DND-41 (cell line): ENCODE measurements around the gene NSG1.

Experiments
- CTCF ChIP-seq: IDR thresholded peaks from 2 replicates; pipeline ENCODE4 v1.5.1; 2012; ENCODE audit warnings: borderline replicate concordance, low read length, moderate library complexity, mild to moderate bottlenecking; ENCODE audit not compliant: poor library complexity, severe bottlenecking; ENCODE audit errors: extremely low read depth
- EZH2 ChIP-seq: IDR thresholded peaks from 3 replicates; pipeline ENCODE4 v1.6.1; 2012; ENCODE audit warnings: borderline replicate concordance, low read depth, mild to moderate bottlenecking, moderate library complexity, low read length, inconsistent platforms; ENCODE audit not compliant: severe bottlenecking

DNA sequence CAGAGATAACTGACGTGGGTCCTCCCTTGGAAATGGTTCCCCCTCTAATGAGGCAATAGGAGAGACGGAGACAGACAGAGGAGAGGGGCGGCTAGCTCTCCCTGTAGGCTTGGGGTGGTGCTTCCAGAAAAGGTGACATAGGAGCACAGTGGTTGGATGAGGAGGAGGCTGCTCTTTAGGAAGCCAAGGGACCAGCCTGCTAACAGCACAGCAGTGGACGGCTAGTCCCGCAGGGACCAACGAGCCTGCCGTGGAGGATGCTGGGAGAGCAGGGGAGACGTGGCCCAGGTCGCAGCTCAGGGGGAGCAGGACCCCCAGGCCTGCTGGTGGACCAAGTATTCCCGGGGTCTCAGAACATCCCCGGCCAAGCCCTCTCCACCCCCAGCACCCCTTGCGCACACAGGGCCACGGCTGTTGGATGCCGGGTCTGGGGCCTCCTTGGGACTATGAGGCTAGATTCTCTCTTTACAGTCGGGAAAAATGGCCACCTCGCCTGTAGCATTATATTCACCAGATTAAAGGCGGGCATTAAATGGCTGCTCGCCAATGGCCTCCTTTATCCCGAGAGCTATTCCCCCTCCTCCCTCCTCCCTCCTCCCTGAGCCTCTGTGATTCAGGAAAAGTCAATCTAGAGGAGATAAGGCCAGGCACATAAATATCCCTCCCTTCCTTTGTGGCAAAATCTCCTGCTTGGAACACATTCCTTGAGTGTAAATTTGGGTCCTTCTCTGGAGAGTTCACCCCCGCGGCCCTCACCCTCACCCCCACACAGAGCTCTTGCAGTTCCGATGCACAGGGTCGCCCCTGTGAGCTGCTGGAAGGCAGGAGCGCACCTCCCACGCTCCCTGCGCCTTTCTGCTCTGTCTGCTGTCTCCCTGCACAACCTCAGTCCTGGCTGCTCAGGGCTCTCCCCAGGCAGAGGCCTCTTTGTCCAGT lies 30.5 kb upstream of the NSG1 start:
- TF ChIP-seq CTCF: no peak
- TF ChIP-seq EZH2: no peak
